GM12878 (cell line): ENCODE results near the gene LMX1B. TPM values are rescaled to one million over a fixed set of nuclear protein-coding genes. Genes with fewer than 3 reads are reported as not detected.

Experiments used
- PAX5 ChIP-seq: IDR thresholded peaks from 2 replicates; pipeline ENCODE4 v1.6.1; 2011; ENCODE audit warnings: low read depth, low read length, borderline replicate concordance
- POLR2A ChIP-seq: IDR thresholded peaks from 2 replicates; pipeline ENCODE4 v1.6.1; 2011; ENCODE audit warnings: low read depth, mild to moderate bottlenecking, low read length
- RELB ChIP-seq: fragments of 450-650 bp; IDR thresholded peaks from 2 replicates; pipeline ENCODE4 v1.6.1; 2017; ENCODE audit warnings: low read depth, mild to moderate bottlenecking, moderate library complexity
- USF1 ChIP-seq: IDR thresholded peaks from 2 replicates; pipeline ENCODE4 v1.6.1; 2011; ENCODE audit warnings: borderline replicate concordance, low read depth, mild to moderate bottlenecking, moderate library complexity, mixed read lengths, low read length; ENCODE audit not compliant: insufficient read depth; ENCODE audit errors: extremely low read length
- USF2 ChIP-seq: IDR thresholded peaks from 2 replicates; pipeline ENCODE4 v1.6.1; 2011; ENCODE audit warnings: low read depth, low read length, improper control_type of control experiment, borderline replicate concordance
- YY1 ChIP-seq: IDR thresholded peaks from 2 replicates; pipeline ENCODE4 v1.6.1; 2011; ENCODE audit warnings: low read depth, mild to moderate bottlenecking, low read length
- polyA plus RNA-seq, 11 experiments: library from polyadenylated mRNA; depleted of rRNA in 4 of 11; unstranded in 6 of 11; stranded (reverse) in 5 of 11; fragments of >200 nt; fragmentation: Nextera tagmentation in 4 of 11; fragmentation: Illumina TruSeq in 1 of 11; extraction: Ambion mirVana in 4 of 11; extraction: Trizol in 1 of 11; gene quantifications; 1 replicate in 1 of 11; 2 replicates in 10 of 11; pipeline versions ENCODE4 v1.2.1 to v1.2.3, GENCODE V29; 2011 to 2016; ENCODE audit warnings: inconsistent platforms in 2 of 11, missing spikeins in 2 of 11, low read depth in 1 of 11
- total RNA-seq, 4 experiments: library from RNA; depleted of rRNA in 3 of 4; stranded (reverse); fragments of >200 nt in 3 of 4; fragmentation: Illumina TruSeq in 1 of 4; extraction: Trizol in 1 of 4; gene quantifications; 2 replicates each; pipeline versions ENCODE4 v1.2.1 to v1.2.3, GENCODE V29; 2013 to 2021

The LMX1B gene
- total and polyA plus RNA-seq, 10 of the 15 experiments (the other 5 are each of a cell fraction or from before 2014, with no cell fraction given): not detected

GRCh38 chr9:126704892-126705766 is 91.4 kb downstream of the LMX1B start (continued):
- TF ChIP-seq USF1 (peak; percentile 92), USF2 (peak; percentile 70), POLR2A (no peak), YY1 (peak; percentile 59; the same call in 1 of the 2 replicates), RELB (no peak), PAX5 (peak; percentile 77)
